ENCODE results near the gene FGF10. TPM values are rescaled to one million over a fixed set of nuclear protein-coding genes. Genes with fewer than 3 reads are reported as not detected.

FGF10 gene
- total and polyA plus RNA-seq, 2 of the 4 experiments (the other 2 are of a cell fraction): not detected

DNA sequence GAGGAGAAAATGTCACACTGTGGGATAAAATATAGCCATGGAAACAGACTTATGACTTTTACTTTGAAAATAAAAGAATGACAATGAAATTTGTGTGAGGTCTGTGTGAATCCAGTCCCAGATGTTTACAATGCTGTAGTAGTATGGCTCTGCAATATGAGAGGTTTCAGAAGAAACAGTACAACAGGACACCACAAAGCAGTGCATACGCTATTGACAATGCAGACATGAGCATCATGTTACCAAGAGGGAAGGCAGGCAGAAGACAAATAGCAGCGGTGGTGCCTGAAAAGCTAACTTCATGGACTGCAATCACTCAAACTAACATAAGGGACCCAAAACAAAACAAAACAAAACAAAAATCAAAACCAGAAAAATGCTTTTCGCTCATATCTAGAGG is 1.8 kb downstream of the FGF10 start:
- H3K23ac ChIP-seq (ENCODE audit: low read depth, low read length): no peak overlapping the region
- no peak overlapping the region for H3K4ac ChIP-seq (ENCODE audit: low read depth, low read length)
- no peak overlapping the region for H3K4me3 ChIP-seq (ENCODE audit: insufficient read depth, low read depth, low read length)
- no peak overlapping the region; the same call in 1 of the 2 replicates for H3K4me2 ChIP-seq (ENCODE audit: low read depth, low read length)
- TF ChIP-seq MAFK (IDR thresholded peaks at IDR 0.05; ENCODE audit: low read depth, low read length) (no peak), CEBPB (IDR thresholded peaks at IDR 0.05; ENCODE audit: low read depth, low read length) (no peak), RCOR1 (IDR thresholded peaks at IDR 0.05; ENCODE audit: insufficient replicate concordance, low read length) (no peak), RFX5 (IDR thresholded peaks at IDR 0.05; ENCODE audit: low read depth, low read length) (no peak), MAZ (IDR thresholded peaks at IDR 0.05; ENCODE audit: borderline replicate concordance, low read depth, low read length) (no peak), CTCF (conservative IDR thresholded peaks at IDR 0.05; ENCODE audit: low read depth, low read length) (no peak), RAD21 (IDR thresholded peaks at IDR 0.05; ENCODE audit: low read length) (no peak), USF2 (IDR thresholded peaks at IDR 0.05; ENCODE audit: low read depth, low read length) (no peak), MXI1 (IDR thresholded peaks at IDR 0.05; ENCODE audit: borderline replicate concordance, low read depth, low read length) (no peak), BHLHE40 (IDR thresholded peaks at IDR 0.05; ENCODE audit: low read depth, low read length) (no peak), NFE2L2 (IDR thresholded peaks at IDR 0.05; ENCODE audit: low read depth, low read length) (no peak), POLR2A (IDR thresholded peaks at IDR 0.05; ENCODE audit: low read depth, low read length) (no peak)
- dilution Hi-C loops (cut with HindIII; ENCODE audit: low sequenced_read_pairs, unreplicated experiment): no loop called here
- H2AFZ ChIP-seq (replicated peaks; ENCODE audit: low read length, poor library complexity): no peak overlapping the region
- H3K27ac ChIP-seq (ENCODE audit: insufficient read depth, low read length): no peak overlapping the region
- no peak overlapping the region for H2BK20ac ChIP-seq (ENCODE audit: low read depth, low read length)
- no peak overlapping the region for H4K8ac ChIP-seq (ENCODE audit: low read depth in 2 of 2, low read length in 2 of 2)
- DNase-seq (no peak), ATAC-seq (ENCODE audit: low read depth) (no peak)
- ChIA-PET CTCF (no interaction called here), POLR2A (ENCODE audit: unreplicated experiment) (no interaction called here)
- no peak overlapping the region for H4K91ac ChIP-seq (ENCODE audit: insufficient read depth, low read depth, low read length)
- in situ Hi-C loops (cut with MboI; ENCODE audit: low sequenced_read_pairs): no loop called here
- no peak overlapping the region for H2BK5ac ChIP-seq (ENCODE audit: low read depth, low read length, poor library complexity, severe bottlenecking)
- no peak overlapping the region for H3K14ac ChIP-seq (replicated peaks; ENCODE audit: low read depth, low read length)
- H3K27me3 ChIP-seq (ENCODE audit: control insufficient read depth, insufficient read depth, low read length): peaks cover 17% of the 10 kb centered on the region; the same call in 1 of the 2 replicates
- H2BK15ac ChIP-seq (ENCODE audit: low read depth, low read length): no peak overlapping the region
- no peak overlapping the region for H3K18ac ChIP-seq (ENCODE audit: low read depth, low read length)
- no peaks in the 10 kb centered on the region for H3K36me3 ChIP-seq (ENCODE audit: control insufficient read depth, insufficient read depth, low read length)
- no peaks in the 10 kb centered on the region for H3K4me1 ChIP-seq (ENCODE audit: control insufficient read depth, insufficient read depth, low read length)
- no peak overlapping the region for H3K9ac ChIP-seq (ENCODE audit: low read depth, low read length)
- H2AK9ac ChIP-seq (replicated peaks; ENCODE audit: low read depth, low read length, poor library complexity): no peak overlapping the region
- H3K9me3 ChIP-seq (ENCODE audit: control insufficient read depth, insufficient read depth, low read length): no peaks in the 10 kb centered on the region
- H4K20me1 ChIP-seq (ENCODE audit: insufficient read depth, low read length): no peaks in the 10 kb centered on the region
- no peak overlapping the region for H3K56ac ChIP-seq (ENCODE audit: extremely low read depth, insufficient read depth, low read length)
- intact Hi-C loops (cut with micrococcal nuclease): no loop called here
- no peaks in the 10 kb centered on the region for H3K79me1 ChIP-seq (ENCODE audit: low read depth in 1 of 2, low read length in 2 of 2)
- no CpG with 5 or more reads among the region's 3 CpGs for WGBS, 2 experiments (ENCODE audit: extremely low coverage in 2 of 2, insufficient read length in 1 of 2)
- H3K9me1 ChIP-seq (ENCODE audit: insufficient read depth, low read length): no peaks in the 10 kb centered on the region; the same call in 1 of the 2 replicates
- no peak overlapping the region for H2BK120ac ChIP-seq (ENCODE audit: low read depth, low read length)
- no peak overlapping the region for H2AK5ac ChIP-seq (ENCODE audit: low read depth, low read length)
- no peak overlapping the region for H4K5ac ChIP-seq (ENCODE audit: low read depth, low read length)
- BruUV-seq (replicated peaks): no TSS peak
